CD4-positive, alpha-beta memory T cell (primary cell): ENCODE data around the gene UNC79. TPM values are rescaled to one million over a fixed set of nuclear protein-coding genes. Genes with fewer than 3 reads are reported as not detected.

Experiments used
- CTCF ChIA-PET: fragments of 350-600 bp; sonication (Branson Sonifier 250); formaldehyde crosslinking; loops from one replicate; lab custom pipeline; 2021; ENCODE audit warnings: inconsistent platforms; ENCODE audit not compliant: partially characterized antibody; lab: Charles Lee
- POLR2A ChIA-PET: fragments of 350-600 bp; sonication (Branson Sonifier 250); formaldehyde crosslinking; loops from one replicate; lab custom pipeline; 2021; ENCODE audit not compliant: partially characterized antibody; lab: Charles Lee
- DNase-seq, 5 donors: peaks; one replicate each; pipeline versions ENCODE4 v3.0.0 to v3.0.0-alpha.2; 2020 to 2022; ENCODE audit warnings: mixed read lengths in 1 of 5
- H3K27ac ChIP-seq: one replicate; pipeline ENCODE4 v1.7.0; 2013; ENCODE audit warnings: low read depth, low read length
- H3K27me3 ChIP-seq: 2 replicates; pipeline ENCODE4 v1.7.0; 2013; ENCODE audit warnings: mild to moderate bottlenecking, low read length, moderate library complexity; ENCODE audit not compliant: insufficient read depth
- H3K36me3 ChIP-seq: 2 replicates; pipeline ENCODE4 v1.7.0; 2013; ENCODE audit warnings: mild to moderate bottlenecking, low read length, moderate library complexity; ENCODE audit not compliant: insufficient read depth
- H3K4me1 ChIP-seq: 2 replicates; pipeline ENCODE4 v1.7.0; 2013; ENCODE audit warnings: mild to moderate bottlenecking, low read length, moderate library complexity; ENCODE audit not compliant: insufficient read depth
- H3K4me3 ChIP-seq, 2 donors: one replicate each; pipeline ENCODE4 v1.7.0; 2013; ENCODE audit warnings: low read length in 2 of 2, mild to moderate bottlenecking in 1 of 2
- H3K9me3 ChIP-seq, 2 donors: one replicate each; pipeline ENCODE4 v1.7.0; 2013; ENCODE audit warnings: low read length in 2 of 2, control low read depth in 1 of 2; ENCODE audit not compliant: control insufficient read depth in 1 of 2
- H3K27ac Mint-ChIP-seq, 7 donors: one replicate each; pipeline ENCODE4 v1.8.0; 2020 to 2021; ENCODE audit warnings: mixed read lengths in 7 of 7, mild to moderate bottlenecking in 6 of 7, inconsistent platforms in 3 of 7, moderate library complexity in 3 of 7
- H3K27me3 Mint-ChIP-seq, 2 donors: one replicate each; pipeline ENCODE4 v1.8.0; 2020 to 2021; ENCODE audit warnings: mixed read lengths in 2 of 2
- H3K36me3 Mint-ChIP-seq, 2 donors: one replicate each; pipeline ENCODE4 v1.8.0; 2020 to 2021; ENCODE audit warnings: mixed read lengths in 2 of 2, inconsistent platforms in 1 of 2, mild to moderate bottlenecking in 1 of 2
- H3K4me1 Mint-ChIP-seq, 4 donors: one replicate each; pipeline ENCODE4 v1.8.0; 2020 to 2021; ENCODE audit warnings: mixed read lengths in 4 of 4, mild to moderate bottlenecking in 1 of 4
- H3K4me3 Mint-ChIP-seq, 8 donors: one replicate each; pipeline ENCODE4 v1.8.0; 2020 to 2021; ENCODE audit warnings: mixed read lengths in 8 of 8, mild to moderate bottlenecking in 7 of 8, moderate library complexity in 6 of 8, inconsistent platforms in 3 of 8
- H3K9me3 Mint-ChIP-seq, 8 donors: one replicate each; pipeline ENCODE4 v1.8.0; 2020 to 2021; ENCODE audit warnings: mixed read lengths in 8 of 8, mild to moderate bottlenecking in 5 of 8, inconsistent platforms in 3 of 8, moderate library complexity in 1 of 8
- intact Hi-C: fragments of 100-400 bp; cut with micrococcal nuclease; formaldehyde crosslinking; loops from one replicate; pipeline ENCODE4 v1.15.1; 2023
- polyA plus RNA-seq, 2 donors: library from polyadenylated mRNA; unstranded; fragments of 300-500 nt; fragmentation: Illumina TruSeq; gene quantifications; one replicate each; pipeline ENCODE4 v1.2.3, GENCODE V29; 2021
- total RNA-seq, 2 experiments: library from RNA; stranded (reverse); gene quantifications; one replicate each; pipeline ENCODE4 v1.2.3, GENCODE V29; 2021

Gene UNC79
- total and polyA plus RNA-seq, 4 experiments from 2014 or later = 0.03 to 0.06 TPM; not detected in 2

GRCh38 chr14:93675651-93676050, 244.9 kb downstream of the UNC79 start:
- ChIA-PET CTCF (no interaction called here), POLR2A (no interaction called here)
- intact Hi-C loops = no loop called here
- no peaks in the 10 kb centered on the region for H3K9me3 Mint-ChIP-seq
- no peak for DNase-seq
- Histone ChIP-seq H3K9me3 (no peaks in the 10 kb centered on the region), H3K27me3 (no peaks in the 10 kb centered on the region), H3K4me3 (no peak overlapping the region), H3K27ac (no peak overlapping the region), H3K4me1 (no peaks in the 10 kb centered on the region), H3K36me3 (no peaks in the 10 kb centered on the region)
- peaks cover 5 to 8% of the 10 kb centered on the region in 2 donors for H3K27me3 Mint-ChIP-seq
- H3K27ac Mint-ChIP-seq = no peak overlapping the region
- no peaks in the 10 kb centered on the region for H3K4me1 Mint-ChIP-seq
- H3K36me3 Mint-ChIP-seq = no peaks in the 10 kb centered on the region
- no peak overlapping the region for H3K4me3 Mint-ChIP-seq

- H3K27me3 ChIP-seq = no peaks in the 10 kb centered on the region
- no peak overlapping the region for H3K27ac Mint-ChIP-seq
- no peak for DNase-seq
- ChIA-PET POLR2A (no interaction called here), CTCF (no interaction called here)
- intact Hi-C loops = no loop called here
- no peaks in the 10 kb centered on the region for H3K9me3 ChIP-seq
- no peak overlapping the region for H3K4me3 Mint-ChIP-seq
- no peaks in the 10 kb centered on the region for H3K36me3 ChIP-seq
- H3K4me3 ChIP-seq = no peak overlapping the region
- H3K27ac ChIP-seq = no peak overlapping the region
- no peaks in the 10 kb centered on the region for H3K36me3 Mint-ChIP-seq
- no peaks in the 10 kb centered on the region for H3K9me3 Mint-ChIP-seq
- H3K4me1 Mint-ChIP-seq = no peaks in the 10 kb centered on the region
- no peaks in the 10 kb centered on the region for H3K4me1 ChIP-seq
- peaks cover 5 to 8% of the 10 kb centered on the region in 2 donors for H3K27me3 Mint-ChIP-seq
These were observed 245.7 kb downstream of the UNC79 start for GRCh38 chr14:93676416-93676958.

- ChIA-PET CTCF (no interaction called here), POLR2A (no interaction called here)
- intact Hi-C loops = no loop called here
- Histone ChIP-seq H3K4me1 (no peaks in the 10 kb centered on the region), H3K4me3 (no peak overlapping the region), H3K27ac (no peak overlapping the region), H3K36me3 (no peaks in the 10 kb centered on the region), H3K9me3 (no peaks in the 10 kb centered on the region), H3K27me3 (no peaks in the 10 kb centered on the region)
- DNase-seq = no peak
- Mint-ChIP-seq H3K4me1 (no peaks in the 10 kb centered on the region), H3K4me3 (no peak overlapping the region), H3K27me3 (peaks cover 9 to 18% of the 10 kb centered on the region in 2 donors), H3K27ac (no peak overlapping the region), H3K36me3 (no peaks in the 10 kb centered on the region), H3K9me3 (no peaks in the 10 kb centered on the region)
These were observed 251.7 kb downstream of the UNC79 start for GRCh38 chr14:93682459-93682858.

- Histone ChIP-seq H3K27me3 (no peaks in the 10 kb centered on the region), H3K27ac (no peak overlapping the region), H3K36me3 (no peaks in the 10 kb centered on the region), H3K4me3 (no peak overlapping the region), H3K4me1 (no peaks in the 10 kb centered on the region), H3K9me3 (no peaks in the 10 kb centered on the region)
- ChIA-PET POLR2A (no interaction called here), CTCF (no interaction called here)
- H3K27ac Mint-ChIP-seq = no peak overlapping the region
- intact Hi-C loops = no loop called here
- peaks cover 11 to 17% of the 10 kb centered on the region in 2 donors for H3K27me3 Mint-ChIP-seq
- DNase-seq = no peak
- no peak overlapping the region for H3K4me3 Mint-ChIP-seq
- H3K9me3 Mint-ChIP-seq = no peaks in the 10 kb centered on the region
- no peaks in the 10 kb centered on the region for H3K4me1 Mint-ChIP-seq
- H3K36me3 Mint-ChIP-seq = no peaks in the 10 kb centered on the region
These were observed 252.5 kb downstream of the UNC79 start for GRCh38 chr14:93683226-93683625.

GRCh38 chr14:93685121-93685895, 254.6 kb downstream of the UNC79 start:
- Histone ChIP-seq H3K4me1 (no peaks in the 10 kb centered on the region), H3K4me3 (no peak overlapping the region), H3K36me3 (no peaks in the 10 kb centered on the region), H3K27ac (no peak overlapping the region), H3K9me3 (no peaks in the 10 kb centered on the region), H3K27me3 (no peaks in the 10 kb centered on the region)
- peaks cover 20 to 25% of the 10 kb centered on the region in 2 donors for H3K27me3 Mint-ChIP-seq
- ChIA-PET POLR2A (no interaction called here), CTCF (no interaction called here)
- peaks cover 0 to 4% (median 0%) of the 10 kb centered on the region in 8 donors for H3K9me3 Mint-ChIP-seq
- H3K4me1 Mint-ChIP-seq = no peaks in the 10 kb centered on the region
- no peak for DNase-seq
- H3K27ac Mint-ChIP-seq = no peak overlapping the region
- no peaks in the 10 kb centered on the region for H3K36me3 Mint-ChIP-seq
- no peak overlapping the region for H3K4me3 Mint-ChIP-seq
- intact Hi-C loops = no loop called here

GRCh38 chr14:93686268-93686667, 255.5 kb downstream of the UNC79 start:
- no peaks in the 10 kb centered on the region for H3K36me3 ChIP-seq
- Mint-ChIP-seq H3K4me1 (no peaks in the 10 kb centered on the region), H3K4me3 (no peak overlapping the region), H3K27ac (no peak overlapping the region), H3K36me3 (no peaks in the 10 kb centered on the region), H3K27me3 (peaks cover 24 to 27% of the 10 kb centered on the region in 2 donors), H3K9me3 (peaks cover 0 to 4% (median 0%) of the 10 kb centered on the region in 8 donors)
- H3K4me1 ChIP-seq = no peaks in the 10 kb centered on the region
- intact Hi-C loops = no loop called here
- no peak overlapping the region for H3K4me3 ChIP-seq
- no peak overlapping the region for H3K27ac ChIP-seq
- CTCF ChIA-PET = no interaction called here
- no peaks in the 10 kb centered on the region for H3K27me3 ChIP-seq
- DNase-seq = no peak
- POLR2A ChIA-PET = no interaction called here
- H3K9me3 ChIP-seq = no peaks in the 10 kb centered on the region

GRCh38 chr14:93688239-93688666, 257.5 kb downstream of the UNC79 start:
- Histone ChIP-seq H3K9me3 (no peaks in the 10 kb centered on the region), H3K27ac (no peak overlapping the region), H3K4me3 (no peak overlapping the region), H3K27me3 (no peaks in the 10 kb centered on the region), H3K36me3 (no peaks in the 10 kb centered on the region), H3K4me1 (no peaks in the 10 kb centered on the region)
- Mint-ChIP-seq H3K27ac (no peak overlapping the region), H3K4me1 (no peaks in the 10 kb centered on the region), H3K4me3 (no peak overlapping the region), H3K36me3 (no peaks in the 10 kb centered on the region), H3K9me3 (peaks cover 0 to 4% (median 0%) of the 10 kb centered on the region in 8 donors), H3K27me3 (peaks cover 24 to 25% of the 10 kb centered on the region in 2 donors)
- ChIA-PET POLR2A (no interaction called here), CTCF (no interaction called here)
- intact Hi-C loops = no loop called here
- DNase-seq = no peak
